ENCODE data around the gene CCNJL.
"Not testable (repeated sequence)": the region's sequence is repeated elsewhere in the genome, so short reads cannot be mapped to it uniquely, and the experiment has no call there.

CCNJL gene

DNA sequence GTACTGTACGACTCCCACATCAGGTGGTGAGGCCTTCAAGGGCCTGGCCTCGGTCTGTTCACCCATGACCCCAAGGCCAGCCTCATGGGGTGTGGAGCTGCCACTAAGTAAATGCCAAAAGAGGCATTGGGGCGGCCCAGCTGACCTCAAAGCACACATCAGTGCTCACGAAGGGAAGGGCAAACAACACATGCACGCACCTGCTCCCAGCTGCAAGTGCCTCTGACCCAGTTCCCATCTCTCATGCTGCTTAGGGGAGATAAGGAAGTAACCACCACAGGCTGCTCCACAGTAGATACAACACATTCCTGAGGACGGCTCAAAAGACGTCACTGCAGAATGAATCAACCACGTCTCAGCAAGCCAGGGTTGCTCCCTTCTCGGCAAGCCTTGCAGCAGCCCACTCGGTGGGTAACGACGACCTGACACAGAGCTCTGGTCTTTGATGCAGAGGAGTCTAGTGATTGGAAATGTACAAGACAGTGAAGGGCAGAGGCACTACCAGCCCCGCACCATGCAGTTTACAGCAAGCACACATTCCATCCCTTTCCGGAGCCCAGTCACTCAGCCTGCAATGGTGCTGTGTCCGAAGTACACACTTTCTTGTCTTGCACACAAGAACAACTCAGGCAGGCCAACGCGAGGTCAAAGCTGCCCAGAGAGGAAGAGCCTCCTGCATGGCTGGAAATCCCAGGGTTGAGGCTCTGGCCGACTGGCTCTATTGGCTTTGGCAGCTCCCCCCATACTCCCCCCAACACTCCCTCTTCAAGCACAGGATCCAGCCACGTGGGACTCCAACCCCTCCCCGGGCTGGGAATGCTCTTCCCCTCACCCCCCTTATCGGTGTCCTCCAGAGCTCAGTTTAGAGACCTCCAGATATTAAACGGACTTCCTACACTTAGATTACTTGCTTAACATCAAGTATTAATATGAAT is 51.2 kb downstream of the CCNJL start:
- DNase-seq (ENCODE audit: insufficient read length, low spot score) (no peak), FAIRE-seq (peak; percentile 67)
- TF ChIP-seq TAF1 (IDR thresholded peaks at IDR 0.05; ENCODE audit: low read depth, low read length), result no peak
- no peak for TF ChIP-seq PAX5 (IDR thresholded peaks at IDR 0.05; ENCODE audit: insufficient read depth, low read length, severe bottlenecking)

DNA sequence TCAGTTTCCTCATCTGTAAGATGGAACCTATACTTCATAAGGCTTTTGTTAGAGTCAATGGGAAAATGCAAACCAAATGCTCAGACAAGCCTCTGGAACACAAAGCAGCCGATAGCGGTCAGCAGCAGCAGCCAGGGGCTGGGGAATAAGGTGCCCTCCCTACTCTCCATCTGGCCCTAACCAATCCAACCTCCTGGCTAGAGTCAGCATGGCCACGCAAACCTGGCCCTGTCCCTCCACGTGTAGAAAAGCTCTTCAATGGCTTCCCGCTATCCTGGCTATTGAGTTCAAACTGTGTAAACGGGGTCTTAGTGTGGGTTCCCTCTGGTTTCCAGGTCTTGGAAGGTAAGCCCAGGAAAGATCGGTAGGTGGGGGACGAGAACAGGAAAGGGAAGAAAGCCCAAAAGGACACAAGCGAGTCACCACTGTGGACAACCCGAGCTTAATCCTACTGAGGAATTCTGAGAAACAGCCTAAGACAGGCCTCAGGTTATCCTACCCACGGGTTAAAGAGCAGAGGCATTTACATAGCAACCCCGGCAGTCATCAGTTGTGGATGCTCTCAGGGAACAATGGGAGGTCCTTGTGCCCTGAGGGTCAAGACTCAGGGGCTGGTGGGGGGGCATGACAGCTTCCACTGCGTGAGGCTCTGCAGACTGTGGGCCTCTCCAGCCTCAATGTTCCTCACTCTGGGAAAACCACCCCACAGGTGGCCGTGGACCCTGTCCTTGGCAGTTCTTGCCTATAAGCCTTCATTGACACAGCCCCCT is 52.2 kb downstream of the CCNJL start:
- DNase-seq (ENCODE audit: insufficient read length, low spot score) (no peak), FAIRE-seq (no peak)
- no peak for TF ChIP-seq POLR2AphosphoS5 (IDR thresholded peaks at IDR 0.05; ENCODE audit: low read depth, low read length)
- no peak for TF ChIP-seq PAX5 (IDR thresholded peaks at IDR 0.05; ENCODE audit: insufficient read depth, low read length, severe bottlenecking)
- TF ChIP-seq POU2F2 (IDR thresholded peaks at IDR 0.05; ENCODE audit: low read depth, low read length), result no peak
- TF ChIP-seq POLR2A (IDR thresholded peaks at IDR 0.05; ENCODE audit: low read depth, low read length), result no peak
- TF ChIP-seq TAF1 (IDR thresholded peaks at IDR 0.05; ENCODE audit: low read depth, low read length), result no peak
- no peak for TF ChIP-seq SPI1 (IDR thresholded peaks at IDR 0.05; ENCODE audit: low read depth, low read length)

DNA sequence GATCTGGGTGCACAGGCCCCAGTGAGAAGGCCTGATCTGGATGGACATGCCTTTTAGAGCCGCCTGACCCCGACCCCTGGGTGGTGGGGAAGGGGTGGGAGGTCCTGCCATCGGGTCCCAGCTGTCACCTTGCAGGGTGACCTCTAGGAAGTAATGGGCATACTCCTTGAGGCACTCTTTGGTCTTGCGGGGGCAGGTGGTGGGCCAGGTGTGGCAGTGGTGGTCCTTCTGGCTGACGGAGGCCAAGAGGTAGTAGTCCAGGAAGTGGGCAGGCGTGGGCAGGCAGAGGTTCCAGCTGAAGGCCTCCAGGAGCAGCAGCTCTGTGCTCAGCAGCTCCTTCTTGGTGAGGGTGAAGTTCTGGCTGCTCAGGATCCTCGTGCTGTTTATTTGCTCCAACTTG is 53.0 kb downstream of the CCNJL start:
- DNase-seq (ENCODE audit: insufficient read length, low spot score), result no peak
- FAIRE-seq, result no peak
- TF ChIP-seq POLR2A (IDR thresholded peaks at IDR 0.05; ENCODE audit: low read depth, low read length) (no peak), POLR2AphosphoS5 (IDR thresholded peaks at IDR 0.05; ENCODE audit: low read depth, low read length) (no peak), TAF1 (IDR thresholded peaks at IDR 0.05; ENCODE audit: low read depth, low read length) (no peak), POU2F2 (IDR thresholded peaks at IDR 0.05; ENCODE audit: low read depth, low read length) (no peak), PAX5 (IDR thresholded peaks at IDR 0.05; ENCODE audit: insufficient read depth, low read length, severe bottlenecking) (no peak), SPI1 (IDR thresholded peaks at IDR 0.05; ENCODE audit: low read depth, low read length) (no peak)

DNA sequence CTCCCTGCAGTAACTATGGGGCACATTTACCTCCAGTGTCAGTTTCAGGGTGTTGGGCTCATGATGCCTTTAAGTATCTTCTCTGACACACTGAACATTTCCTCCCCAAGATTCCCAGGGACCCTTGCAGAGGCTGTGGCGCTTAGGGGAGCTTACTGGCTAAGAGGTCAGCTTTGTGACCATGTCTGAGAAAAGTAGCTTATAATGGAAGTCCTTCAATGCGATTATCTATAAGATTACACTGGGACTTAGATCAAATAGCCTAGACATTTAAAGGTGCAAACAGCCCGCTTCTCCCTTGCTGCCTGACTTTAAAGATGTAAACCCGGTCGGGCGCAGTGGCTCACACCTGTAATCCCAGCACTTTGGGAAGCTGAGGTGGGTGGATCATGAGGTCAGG is 57.7 kb downstream of the CCNJL start:
- FAIRE-seq, result no peak
- no peak for TF ChIP-seq TAF1 (IDR thresholded peaks at IDR 0.05; ENCODE audit: low read depth, low read length)
- TF ChIP-seq POU2F2 (IDR thresholded peaks at IDR 0.05; ENCODE audit: low read depth, low read length), result no peak
- no peak for TF ChIP-seq POLR2AphosphoS5 (IDR thresholded peaks at IDR 0.05; ENCODE audit: low read depth, low read length)
- TF ChIP-seq SPI1 (IDR thresholded peaks at IDR 0.05; ENCODE audit: low read depth, low read length), result no peak
- no peak for TF ChIP-seq PAX5 (IDR thresholded peaks at IDR 0.05; ENCODE audit: insufficient read depth, low read length, severe bottlenecking)
- TF ChIP-seq POLR2A (IDR thresholded peaks at IDR 0.05; ENCODE audit: low read depth, low read length), result no peak
- DNase-seq (ENCODE audit: insufficient read length, low spot score), result no peak

DNA sequence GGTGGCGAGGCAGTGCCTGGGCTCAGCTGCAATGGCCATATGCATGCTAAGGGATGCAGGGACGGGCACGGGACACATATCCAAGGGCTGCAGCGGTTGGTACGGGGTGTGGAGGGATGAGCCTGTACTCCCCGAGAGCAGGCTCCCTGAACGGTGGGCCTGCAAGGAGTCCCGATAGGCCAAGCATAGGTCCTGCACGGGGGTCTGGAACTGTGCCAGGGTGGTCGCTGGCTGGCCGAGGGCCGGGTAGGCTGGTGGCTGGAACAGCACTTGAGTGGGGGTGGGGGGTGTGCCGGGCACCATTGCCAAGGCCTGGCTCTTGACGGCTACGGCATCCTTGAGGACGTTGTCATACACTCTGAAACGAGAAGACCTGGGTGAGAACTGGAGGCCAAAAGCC is 58.9 kb downstream of the CCNJL start:
- DNase-seq (ENCODE audit: insufficient read length, low spot score), result no peak
- no peak for TF ChIP-seq POU2F2 (IDR thresholded peaks at IDR 0.05; ENCODE audit: low read depth, low read length)
- no peak for TF ChIP-seq POLR2AphosphoS5 (IDR thresholded peaks at IDR 0.05; ENCODE audit: low read depth, low read length)
- TF ChIP-seq POLR2A (IDR thresholded peaks at IDR 0.05; ENCODE audit: low read depth, low read length), result no peak
- no peak for TF ChIP-seq SPI1 (IDR thresholded peaks at IDR 0.05; ENCODE audit: low read depth, low read length)
- TF ChIP-seq PAX5 (IDR thresholded peaks at IDR 0.05; ENCODE audit: insufficient read depth, low read length, severe bottlenecking), result no peak
- no peak for TF ChIP-seq TAF1 (IDR thresholded peaks at IDR 0.05; ENCODE audit: low read depth, low read length)
- FAIRE-seq, result no peak

DNA sequence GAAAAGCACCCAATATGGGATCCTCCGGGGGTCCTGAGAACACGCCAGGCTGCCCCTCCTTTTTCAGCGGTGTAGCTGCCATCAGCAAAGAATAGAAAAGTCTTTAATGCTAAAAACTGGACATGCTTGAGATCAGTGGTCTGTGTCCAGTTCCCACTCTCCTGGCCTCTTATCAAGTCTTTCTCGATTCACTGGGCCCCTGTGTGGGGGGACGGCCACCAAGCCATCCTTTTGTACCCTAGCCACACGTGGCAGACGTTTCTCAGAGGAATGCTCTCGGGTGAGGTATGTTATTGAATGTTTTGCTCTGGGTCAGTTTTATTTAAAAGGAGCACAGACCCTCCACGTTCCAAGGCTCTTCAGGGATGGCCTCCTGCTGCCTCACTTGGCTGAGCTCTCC is 59.4 kb downstream of the CCNJL start:
- DNase-seq (ENCODE audit: insufficient read length, low spot score) (no peak), FAIRE-seq (no peak)
- TF ChIP-seq TAF1 (IDR thresholded peaks at IDR 0.05; ENCODE audit: low read depth, low read length) (no peak), POLR2A (IDR thresholded peaks at IDR 0.05; ENCODE audit: low read depth, low read length) (no peak), PAX5 (IDR thresholded peaks at IDR 0.05; ENCODE audit: insufficient read depth, low read length, severe bottlenecking) (no peak), SPI1 (IDR thresholded peaks at IDR 0.05; ENCODE audit: low read depth, low read length) (no peak), POLR2AphosphoS5 (IDR thresholded peaks at IDR 0.05; ENCODE audit: low read depth, low read length) (no peak), POU2F2 (IDR thresholded peaks at IDR 0.05; ENCODE audit: low read depth, low read length) (no peak)

DNA sequence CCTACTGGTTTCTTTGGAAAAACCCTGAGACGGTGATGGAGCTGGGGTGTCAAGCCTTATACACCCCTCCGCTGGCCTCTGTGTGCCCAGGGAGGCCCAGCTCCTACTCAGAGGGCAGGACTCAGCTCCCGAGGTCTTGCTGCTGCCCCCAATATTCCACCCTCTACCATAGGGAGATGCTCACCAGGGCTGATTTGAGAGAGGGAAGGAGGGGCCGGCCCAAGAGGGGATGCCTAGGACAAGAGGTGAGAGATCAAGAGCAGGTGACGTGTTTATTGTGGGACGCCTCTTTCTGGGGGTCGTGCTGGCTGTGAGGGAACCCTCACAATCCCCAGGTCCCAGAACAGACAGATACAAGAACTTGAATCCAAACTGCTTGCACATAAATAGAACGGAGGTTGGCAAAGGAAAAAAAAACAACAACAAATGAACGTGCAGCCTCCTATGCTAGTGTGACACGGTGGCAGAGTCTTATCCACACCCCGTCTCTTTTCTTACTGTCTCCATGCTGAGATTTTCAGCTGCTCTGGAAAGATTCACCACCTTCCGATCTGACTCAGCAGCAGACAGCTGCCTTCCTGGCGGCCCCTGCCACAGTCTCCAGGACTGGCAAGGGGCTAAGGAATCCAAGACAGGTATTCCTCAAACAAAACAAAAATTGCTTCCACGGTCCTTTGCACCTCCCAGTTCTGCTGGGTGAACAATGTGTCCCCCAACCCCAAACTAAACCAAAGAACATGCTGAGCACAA is 60.8 kb downstream of the CCNJL start:
- DNase-seq (ENCODE audit: insufficient read length, low spot score), result no peak
- FAIRE-seq, result no peak
- no peak for TF ChIP-seq POLR2A (IDR thresholded peaks at IDR 0.05; ENCODE audit: low read depth, low read length)
- no peak for TF ChIP-seq POLR2AphosphoS5 (IDR thresholded peaks at IDR 0.05; ENCODE audit: low read depth, low read length)
- no peak for TF ChIP-seq PAX5 (IDR thresholded peaks at IDR 0.05; ENCODE audit: insufficient read depth, low read length, severe bottlenecking)
- no peak for TF ChIP-seq SPI1 (IDR thresholded peaks at IDR 0.05; ENCODE audit: low read depth, low read length)
- no peak for TF ChIP-seq POU2F2 (IDR thresholded peaks at IDR 0.05; ENCODE audit: low read depth, low read length)
- TF ChIP-seq TAF1 (IDR thresholded peaks at IDR 0.05; ENCODE audit: low read depth, low read length), result no peak

DNA sequence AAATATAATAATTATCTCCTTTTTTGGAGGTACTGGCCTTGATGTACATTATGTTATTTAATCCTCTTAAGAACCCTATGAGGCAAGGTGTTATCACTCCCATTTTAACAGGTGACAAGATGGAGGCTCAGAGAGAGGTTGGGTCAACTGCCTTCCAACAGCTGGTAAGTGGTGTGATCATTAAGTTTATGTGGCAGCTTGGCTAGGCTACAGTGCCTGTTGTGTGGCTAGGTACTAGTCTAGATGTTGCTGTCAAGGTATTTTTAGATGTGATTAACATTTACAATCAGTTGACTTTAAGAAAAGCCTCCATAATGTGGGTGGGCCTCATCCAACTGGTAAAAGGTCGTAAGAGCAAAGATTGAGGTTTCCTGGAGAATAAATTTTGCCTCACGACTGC is 61.5 kb downstream of the CCNJL start:
- DNase-seq (ENCODE audit: insufficient read length, low spot score) (no peak), FAIRE-seq (no peak)
- no peak for TF ChIP-seq POU2F2 (IDR thresholded peaks at IDR 0.05; ENCODE audit: low read depth, low read length)

DNA sequence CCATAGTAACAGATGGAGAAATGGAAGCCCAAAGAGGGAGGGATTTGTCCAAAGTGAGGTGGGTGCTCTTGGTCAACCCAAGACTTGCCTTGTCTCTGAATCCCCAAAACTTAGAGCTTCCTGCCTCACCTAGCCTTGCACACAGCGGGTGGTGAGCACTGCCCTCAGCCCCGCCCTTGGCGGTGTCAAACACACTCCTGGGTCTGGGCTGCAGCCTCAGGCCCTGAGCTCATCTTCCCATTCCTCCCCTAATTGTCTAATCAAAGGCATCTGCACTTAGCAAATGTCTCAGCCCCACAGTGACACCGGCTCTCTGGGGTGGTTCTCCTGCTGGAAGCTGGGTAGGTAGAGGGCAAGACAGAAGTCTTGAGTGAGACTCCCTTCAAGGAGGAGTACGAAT is 62.1 kb downstream of the CCNJL start:
- no peak for TF ChIP-seq POLR2AphosphoS5 (IDR thresholded peaks at IDR 0.05; ENCODE audit: low read depth, low read length)
- TF ChIP-seq PAX5 (IDR thresholded peaks at IDR 0.05; ENCODE audit: insufficient read depth, low read length, severe bottlenecking), result no peak
- no peak for TF ChIP-seq SPI1 (IDR thresholded peaks at IDR 0.05; ENCODE audit: low read depth, low read length)
- no peak for TF ChIP-seq POU2F2 (IDR thresholded peaks at IDR 0.05; ENCODE audit: low read depth, low read length)
- TF ChIP-seq TAF1 (IDR thresholded peaks at IDR 0.05; ENCODE audit: low read depth, low read length), result no peak
- no peak for TF ChIP-seq POLR2A (IDR thresholded peaks at IDR 0.05; ENCODE audit: low read depth, low read length)
- no peak for FAIRE-seq
- DNase-seq (ENCODE audit: insufficient read length, low spot score), result no peak

DNA sequence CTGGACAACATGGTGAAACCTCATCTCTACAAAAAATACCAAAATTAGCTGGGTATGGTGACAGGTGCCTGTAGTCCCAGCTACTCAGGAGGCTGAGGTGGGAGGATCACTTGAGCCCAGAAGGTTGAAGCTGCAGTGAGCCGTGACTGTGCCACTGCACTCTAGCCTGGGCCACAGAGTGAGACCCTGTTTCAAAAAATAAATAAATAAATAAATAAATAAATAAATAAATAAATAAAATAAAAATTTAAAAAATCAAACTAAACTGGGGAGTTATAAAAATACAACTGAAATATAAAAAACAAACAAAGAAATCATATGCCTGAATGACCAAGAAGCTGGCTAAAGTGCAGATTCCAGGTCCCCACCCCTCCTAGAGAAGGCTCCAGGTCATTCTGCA is 62.8 kb downstream of the CCNJL start:
- FAIRE-seq; DNase-seq (ENCODE audit: insufficient read length, low spot score): not testable (repeated sequence)
